NK-92 (cell line): Measurements from ENCODE around the gene ATP6V1G1.
"Not testable (repeated sequence)": the region's sequence is repeated elsewhere in the genome, so short reads cannot be mapped to it uniquely, and the experiment has no call there.

ENCODE experiments used
- DNase-seq: peaks from one replicate; lab custom pipeline; 2025; ENCODE audit not compliant: unreplicated experiment; lab: John Stamatoyannopoulos, UW

The ATP6V1G1 gene

GRCh38 chr9:114578134-114578533, 9.4 kb upstream of the ATP6V1G1 start:
- not testable (repeated sequence) for DNase-seq

GRCh38 chr9:114580609-114581193, 6.9 kb upstream of the ATP6V1G1 start:
- DNase-seq: no peak

- DNase-seq: no peak
These were observed 4.0 kb upstream of the ATP6V1G1 start for GRCh38 chr9:114583371-114584155.

GRCh38 chr9:114588210-114588609, 641 bp downstream of the ATP6V1G1 start:
- DNase-seq: no peak

- no peak for DNase-seq
These were observed 1.3 kb downstream of the ATP6V1G1 start for GRCh38 chr9:114588651-114589526.

GRCh38 chr9:114590328-114590727, 2.8 kb downstream of the ATP6V1G1 start:
- no peak for DNase-seq

GRCh38 chr9:114591291-114591787, 3.8 kb downstream of the ATP6V1G1 start:
- DNase-seq: no peak

- no peak for DNase-seq
These were observed 4.3 kb downstream of the ATP6V1G1 start for GRCh38 chr9:114591849-114592248.

GRCh38 chr9:114592356-114592755, 4.8 kb downstream of the ATP6V1G1 start:
- no peak for DNase-seq

- no peak for DNase-seq
These were observed 6.6 kb downstream of the ATP6V1G1 start for GRCh38 chr9:114594136-114594535.

- DNase-seq: not testable (repeated sequence)
These were observed 13.1 kb downstream of the ATP6V1G1 start for GRCh38 chr9:114600502-114601248.

GRCh38 chr9:114601787-114602186, 14.2 kb downstream of the ATP6V1G1 start:
- DNase-seq: not testable (repeated sequence)

GRCh38 chr9:114602620-114603019, 15.1 kb downstream of the ATP6V1G1 start:
- no peak for DNase-seq

GRCh38 chr9:114603248-114603647, 15.7 kb downstream of the ATP6V1G1 start:
- DNase-seq: no peak

- DNase-seq: no peak
These were observed 17.4 kb downstream of the ATP6V1G1 start for GRCh38 chr9:114604989-114605388.

GRCh38 chr9:114606068-114606467, 18.5 kb downstream of the ATP6V1G1 start:
- DNase-seq: no peak

- no peak for DNase-seq
These were observed 19.1 kb downstream of the ATP6V1G1 start for GRCh38 chr9:114606597-114607207.

- no peak for DNase-seq
These were observed 20.3 kb downstream of the ATP6V1G1 start for GRCh38 chr9:114607671-114608524.

- no peak for DNase-seq
These were observed 20.9 kb downstream of the ATP6V1G1 start for GRCh38 chr9:114608525-114608796.
